HL-60 (cell line): ENCODE measurements around the gene PTCRA.
"Not testable (repeated sequence)": the region's sequence is repeated elsewhere in the genome, so short reads cannot be mapped to it uniquely, and the experiment has no call there.

ENCODE experiments used
- DNase-seq, 2 experiments: peaks; one replicate each; pipeline ENCODE4 v3.0.0-alpha.2; 2010 to 2020; ENCODE audit warnings: low read depth in 1 of 2, low spot score in 1 of 2
- H3K27ac ChIP-seq: fragments of 250-450 bp; sonication (Bioruptor Pico); replicated peaks from 2 replicates; pipeline ENCODE4 v1.5.1; 2020; ENCODE audit warnings: mild to moderate bottlenecking, moderate library complexity
- H3K27me3 ChIP-seq: fragments of 250-450 bp; sonication (Bioruptor Pico); 2 replicates; pipeline ENCODE4 v1.5.1; 2021; ENCODE audit warnings: mild to moderate bottlenecking, moderate library complexity; ENCODE audit not compliant: insufficient read depth, poor library complexity, severe bottlenecking
- H3K4me3 ChIP-seq: replicated peaks from 2 replicates; pipeline ENCODE4 v1.5.1; 2011; ENCODE audit warnings: mild to moderate bottlenecking, control low read depth, low read length; ENCODE audit not compliant: insufficient read depth
- CTCF ChIP-seq: IDR thresholded peaks from one replicate; pipeline ENCODE4 v1.5.1; 2011; ENCODE audit warnings: low read length, control low read depth, inconsistent platforms; ENCODE audit not compliant: insufficient read depth
- GABPA ChIP-seq: IDR thresholded peaks from 2 replicates; pipeline ENCODE4 v1.6.1; 2012; ENCODE audit warnings: low read depth
- POLR2AphosphoS5 ChIP-seq: IDR thresholded peaks from 2 replicates; pipeline ENCODE4 v1.6.1; 2012; ENCODE audit warnings: low read depth
- REST ChIP-seq: IDR thresholded peaks from 2 replicates; pipeline ENCODE4 v1.6.1; 2012; ENCODE audit warnings: low read depth; ENCODE audit not compliant: insufficient replicate concordance
- SPI1 ChIP-seq: IDR thresholded peaks from 2 replicates; pipeline ENCODE4 v1.6.1; 2012; ENCODE audit warnings: low read depth, mild to moderate bottlenecking, borderline replicate concordance

PTCRA gene

GRCh38 chr6:42938428-42938796 is 22.6 kb downstream of the PTCRA start:
- TF ChIP-seq GABPA (no peak), CTCF (no peak), SPI1 (no peak), REST (no peak), POLR2AphosphoS5 (no peak; the same call in 1 of the 2 replicates)
- Histone ChIP-seq H3K27ac (no peak overlapping the region), H3K4me3 (no peak overlapping the region), H3K27me3 (no peaks in the 10 kb centered on the region)
- no peak for DNase-seq

- Histone ChIP-seq H3K4me3 (no peak overlapping the region), H3K27me3 (no peaks in the 10 kb centered on the region), H3K27ac (no peak overlapping the region)
- no peak for DNase-seq
- TF ChIP-seq POLR2AphosphoS5 = peak; percentile 16; the same call in 1 of the 2 replicates
- no peak for TF ChIP-seq GABPA
These were observed 23.3 kb downstream of the PTCRA start for GRCh38 chr6:42938987-42939809.

DNA sequence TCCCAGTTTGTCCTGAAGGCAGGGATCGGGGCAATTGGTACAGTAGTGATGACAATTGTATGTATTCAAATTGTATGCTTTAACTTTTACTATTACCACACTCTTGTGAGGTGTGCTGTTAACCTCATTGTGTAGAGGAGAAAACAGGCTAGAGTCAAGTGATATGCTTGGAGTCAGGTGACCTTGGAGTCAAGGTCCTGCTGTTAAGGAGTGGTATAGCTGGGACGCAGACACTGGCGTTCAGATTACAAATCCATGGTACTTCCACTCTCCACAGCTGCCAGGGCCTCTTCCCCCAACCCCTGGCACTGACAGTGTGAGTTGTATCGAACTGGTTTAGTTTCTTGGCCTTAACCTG is 23.9 kb downstream of the PTCRA start:
- TF ChIP-seq CTCF (no peak), REST (no peak), SPI1 (no peak), GABPA (no peak), POLR2AphosphoS5 (no peak)
- Histone ChIP-seq H3K4me3 (no peak overlapping the region), H3K27ac (no peak overlapping the region), H3K27me3 (no peaks in the 10 kb centered on the region)
- no peak for DNase-seq

DNA sequence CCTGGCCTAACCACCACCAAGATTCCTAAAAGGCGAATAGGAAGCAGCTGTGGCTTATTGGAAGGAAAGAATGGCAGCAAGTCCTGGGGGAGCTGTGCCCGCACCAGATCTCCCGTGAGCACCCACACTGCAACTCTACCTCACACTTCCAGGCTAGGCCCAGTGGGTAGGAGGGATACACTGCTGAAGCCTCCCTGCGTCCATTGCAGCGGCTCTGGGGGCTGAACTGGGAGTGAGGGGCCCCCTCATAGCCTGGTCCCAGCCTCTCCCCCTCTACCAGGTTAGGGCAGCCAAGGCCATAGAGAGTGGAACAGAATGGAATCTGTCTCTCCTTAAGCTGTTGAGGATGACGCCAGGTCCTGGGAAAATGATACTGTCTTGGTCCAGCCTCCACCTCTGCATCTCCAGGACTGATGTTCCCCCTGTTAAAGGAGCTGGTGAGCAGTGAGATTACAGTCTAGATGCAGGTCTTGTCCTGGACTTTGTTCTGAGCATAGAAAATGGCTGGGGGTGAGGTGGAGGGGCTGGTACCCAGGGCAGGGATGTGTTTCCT is 24.7 kb downstream of the PTCRA start:
- H3K27me3 ChIP-seq = no peaks in the 10 kb centered on the region
- no peak for DNase-seq
- TF ChIP-seq POLR2AphosphoS5 (no peak), REST (no peak), GABPA (no peak), SPI1 (no peak), CTCF (no peak)
- H3K27ac ChIP-seq = no peak overlapping the region
- no peak overlapping the region for H3K4me3 ChIP-seq

GRCh38 chr6:42941356-42941755 is 25.5 kb downstream of the PTCRA start:
- H3K27ac ChIP-seq, H3K27me3 ChIP-seq, DNase-seq, H3K4me3 ChIP-seq: not testable (repeated sequence)
